Anterior cingulate cortex (tissue), 58 donors: ENCODE measurements around the gene WDR72.
A peak's percentile ranks its signal among the peaks of the same experiment; 100 is the strongest.
"Not testable (repeated sequence)": the region's sequence is repeated elsewhere in the genome, so short reads cannot be mapped to it uniquely, and the experiment has no call there.

Source experiments
- DNase-seq, 58 donors: peaks; one replicate each; lab custom pipeline; 2025; lab: John Stamatoyannopoulos, UW

Gene WDR72

GRCh38 chr15:53759411-53759931 is at the start of gene WDR72:
Gene WDR72, minus strand, starts transcription at chr15:53759663. Its CDS starts 26,514 bp downstream, at chr15:53733149.
- DNase-seq = no peak

DNA sequence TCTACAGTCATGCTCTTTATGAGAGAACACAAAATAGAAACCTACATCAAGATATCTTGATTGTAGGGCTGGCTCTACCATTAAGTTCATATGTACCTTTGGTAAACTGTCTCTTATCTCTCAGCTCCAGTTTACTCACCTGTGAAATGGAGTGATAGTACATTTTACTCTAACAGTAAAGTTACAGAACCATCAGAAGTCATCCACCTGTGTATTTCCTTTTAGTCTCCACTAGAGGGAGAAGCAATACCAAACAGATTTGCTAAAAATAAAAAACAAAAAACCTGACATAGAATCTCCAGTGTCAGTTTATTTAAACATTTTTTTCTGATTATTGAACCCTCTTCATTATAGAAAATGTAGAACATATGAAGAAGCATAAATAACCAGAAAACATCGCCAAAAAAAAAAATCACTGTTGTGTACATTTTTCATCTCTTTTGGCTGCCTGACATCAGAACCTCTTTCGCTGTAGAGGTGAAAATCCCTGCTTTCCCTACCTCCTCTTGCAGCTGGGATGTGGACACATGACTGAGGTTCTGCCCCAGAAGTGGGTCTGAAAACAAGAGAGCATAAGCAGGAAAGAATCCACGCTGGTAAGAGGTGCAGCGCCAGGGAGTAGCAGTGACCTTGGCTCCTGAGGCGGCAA is 48.7 kb upstream of the WDR72 start:
- DNase-seq = no peak

GRCh38 chr15:53807501-53807900 is 48.0 kb upstream of the WDR72 start:
- DNase-seq = no peak

DNA sequence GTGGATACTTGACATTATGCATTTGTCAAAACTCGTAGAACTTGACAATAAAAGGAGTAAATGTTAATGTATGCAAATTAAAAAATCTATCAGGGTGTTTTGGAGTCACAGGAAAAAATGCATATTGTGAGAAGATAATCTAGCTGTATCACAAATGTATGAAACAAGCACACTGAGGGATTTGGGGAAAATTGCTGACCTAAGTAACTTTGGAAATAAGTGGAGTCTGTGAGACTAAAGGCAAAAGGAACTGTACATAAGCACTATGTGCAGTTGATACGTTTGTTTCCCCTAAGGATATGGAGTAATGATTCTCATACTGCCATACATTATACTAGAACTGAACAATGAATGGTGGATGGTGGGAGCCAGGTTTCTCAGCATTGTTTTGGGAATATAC is 43.2 kb upstream of the WDR72 start:
- no peak for DNase-seq

- no peak for DNase-seq
These were observed 32.1 kb upstream of the WDR72 start for GRCh38 chr15:53791581-53791980.

DNA sequence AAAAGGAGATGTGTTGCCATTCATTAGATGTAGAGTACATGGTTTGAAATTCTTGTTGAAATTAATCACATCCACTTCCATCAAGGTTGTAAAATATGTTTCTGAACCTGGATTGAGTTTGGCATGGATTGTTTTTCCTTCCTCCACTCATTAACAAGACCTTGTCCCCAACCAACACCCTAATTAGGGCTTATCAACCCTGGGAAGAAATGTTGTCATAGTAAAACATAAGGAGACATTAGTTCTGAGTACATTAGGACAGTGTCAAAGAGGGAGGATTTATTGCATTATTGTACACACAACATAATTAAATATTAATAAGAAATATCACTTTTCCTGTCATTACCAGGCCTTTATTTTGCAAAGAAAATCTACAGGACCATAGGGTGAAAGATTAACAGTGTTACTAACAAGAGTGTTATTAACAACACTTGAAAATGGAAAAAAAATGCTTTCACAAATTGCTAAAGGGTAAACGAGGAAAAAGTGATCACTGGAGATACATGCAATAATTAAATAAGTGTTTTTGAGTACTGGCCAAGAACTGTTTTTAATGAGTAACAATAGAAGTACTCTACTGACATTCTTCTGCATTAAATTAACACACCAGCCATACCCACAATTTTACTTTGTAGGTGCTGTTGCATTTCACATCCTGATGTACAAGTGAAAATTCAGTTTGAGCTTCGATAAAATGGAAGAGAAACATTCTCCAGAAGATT is 30.4 kb upstream of the WDR72 start:
- no peak for DNase-seq

DNA sequence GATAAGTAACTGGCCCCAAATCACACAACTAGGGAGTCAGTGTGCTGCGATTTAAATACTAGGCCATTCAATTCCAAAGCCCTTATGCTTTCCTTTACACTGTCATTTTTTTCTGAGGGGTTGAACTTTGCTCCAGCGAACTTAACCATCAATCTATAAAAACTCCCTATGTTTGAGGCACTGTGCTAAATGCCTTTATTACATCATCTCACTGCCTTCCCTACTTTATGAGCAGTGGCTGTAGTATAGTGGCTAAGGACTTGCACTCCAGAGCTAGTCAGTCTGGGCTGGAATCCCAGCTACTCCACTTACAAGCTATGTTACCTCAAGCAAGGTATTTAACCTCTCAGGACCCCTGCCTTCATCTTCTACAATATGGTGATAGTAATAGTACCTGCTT is 26.9 kb upstream of the WDR72 start:
- no peak for DNase-seq

- DNase-seq = not testable (repeated sequence)
These were observed 25.8 kb upstream of the WDR72 start for GRCh38 chr15:53785241-53785640.

DNA sequence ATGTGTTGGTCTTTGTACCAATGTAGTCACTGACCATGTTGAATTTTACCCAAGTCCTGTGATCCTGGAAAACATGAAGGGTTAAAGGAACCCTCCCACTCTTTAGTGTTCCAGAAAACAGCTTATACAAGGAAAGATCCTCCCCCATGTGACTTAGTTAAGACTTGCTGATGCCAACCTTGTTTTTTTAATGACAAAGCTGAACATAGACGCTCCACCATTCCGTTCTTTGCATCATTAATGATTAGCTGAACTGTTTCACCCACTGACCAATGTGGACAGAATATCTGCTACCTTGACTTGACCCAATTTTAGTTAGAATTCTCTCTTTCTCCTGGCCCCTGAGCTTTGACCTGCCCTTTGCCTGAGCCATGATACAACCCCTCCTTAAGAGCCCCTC is 3.5 kb upstream of the WDR72 start:
- DNase-seq = no peak

DNA sequence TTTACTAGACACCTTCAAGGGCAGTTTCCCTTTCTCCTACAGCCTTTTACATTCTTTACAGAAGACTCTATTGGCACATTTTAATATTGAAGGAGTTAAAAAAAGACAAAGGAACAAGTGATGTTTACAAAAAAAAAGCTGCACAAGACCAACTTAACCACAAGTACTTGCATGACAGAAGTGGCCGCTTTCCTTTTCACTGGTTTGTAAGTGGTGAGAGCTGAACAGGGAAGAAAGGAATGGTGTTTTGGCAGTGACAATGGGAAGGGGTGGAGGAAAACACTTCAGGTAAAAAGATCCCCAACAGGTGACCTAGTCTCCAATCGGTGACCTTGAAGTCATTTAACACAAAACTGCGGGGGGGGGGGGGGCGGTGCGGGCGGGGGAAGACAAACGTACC is 1.1 kb downstream of the WDR72 start:
- no peak for DNase-seq

DNA sequence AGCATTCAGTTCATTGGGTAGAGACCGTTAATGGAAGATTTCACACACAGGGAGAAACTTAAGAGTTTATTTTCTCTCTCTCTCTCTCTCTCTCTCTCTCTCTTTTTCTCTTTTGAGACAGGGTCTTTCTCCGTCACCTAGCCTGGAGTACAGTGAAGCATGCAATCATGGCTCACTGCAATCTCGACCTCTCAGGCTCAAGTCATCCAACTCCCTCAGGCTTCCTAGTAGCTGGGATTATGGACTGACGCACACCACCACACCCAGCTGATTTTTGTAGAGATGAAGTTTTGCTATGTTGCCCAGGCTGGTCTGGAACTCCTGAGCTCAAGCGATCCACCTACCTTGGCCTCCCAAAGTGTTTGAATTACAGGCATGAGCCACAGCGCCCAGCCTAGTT is 1.6 kb downstream of the WDR72 start:
- DNase-seq = no peak

DNA sequence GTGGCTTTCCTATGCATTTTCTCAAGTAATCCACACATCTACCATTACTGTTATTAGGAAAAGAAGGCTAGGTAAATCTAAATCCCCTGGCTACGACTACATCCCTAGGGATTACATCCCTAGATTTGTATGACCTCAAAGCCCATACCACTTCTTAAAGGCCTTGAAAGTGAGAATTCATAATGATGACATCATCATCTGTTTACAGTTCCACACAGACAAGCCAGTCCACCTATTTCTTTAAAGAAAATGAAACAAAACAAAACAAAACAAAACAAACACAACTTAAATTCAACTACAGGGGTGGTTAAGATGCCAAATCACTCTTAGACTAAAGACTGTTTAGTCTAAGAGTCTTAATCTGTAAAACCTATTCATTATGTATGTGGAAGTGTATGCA is 5.7 kb downstream of the WDR72 start:
- DNase-seq = no peak

DNA sequence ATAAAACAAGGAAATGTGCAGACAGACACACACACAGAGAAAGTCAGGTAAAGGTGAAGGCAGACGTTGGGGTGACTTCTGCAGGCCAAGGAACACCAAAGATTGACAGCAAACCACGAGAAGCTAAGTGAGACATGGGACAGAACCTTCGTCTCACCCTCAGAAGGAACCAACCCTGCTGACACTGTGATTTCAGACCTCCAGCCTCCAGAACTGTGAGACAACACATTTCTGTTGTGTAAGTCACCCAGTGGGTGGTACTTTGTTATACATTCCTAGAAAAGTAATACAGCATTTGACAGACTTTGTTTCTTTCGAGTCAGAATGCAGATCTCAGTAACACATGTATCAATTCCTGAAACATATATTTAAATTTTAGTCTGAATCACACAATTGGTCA is 7.1 kb downstream of the WDR72 start:
- no peak for DNase-seq

GRCh38 chr15:53747501-53748068 is 11.9 kb downstream of the WDR72 start:
- DNase-seq = no peak

DNA sequence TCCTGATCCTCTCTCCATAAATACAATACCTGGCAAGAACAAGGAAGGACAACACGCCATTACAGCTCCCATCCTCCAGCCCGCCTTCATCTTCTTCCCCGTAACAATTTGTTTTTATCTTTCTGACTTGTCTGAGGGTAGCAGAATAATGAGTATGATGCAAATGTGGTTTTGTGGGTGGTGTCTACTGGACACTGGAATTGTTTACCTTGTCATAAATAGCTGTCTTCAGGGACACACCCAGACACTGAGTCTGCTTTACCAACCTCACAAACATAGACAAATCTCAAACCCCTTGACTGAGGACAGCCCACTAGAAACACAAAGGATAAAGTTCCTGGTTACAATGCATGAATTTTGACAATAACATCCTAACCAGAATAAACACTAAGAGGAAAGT is 13.4 kb downstream of the WDR72 start:
- DNase-seq = no peak

- DNase-seq = no peak
These were observed 19.8 kb downstream of the WDR72 start for GRCh38 chr15:53739651-53740050.

DNA sequence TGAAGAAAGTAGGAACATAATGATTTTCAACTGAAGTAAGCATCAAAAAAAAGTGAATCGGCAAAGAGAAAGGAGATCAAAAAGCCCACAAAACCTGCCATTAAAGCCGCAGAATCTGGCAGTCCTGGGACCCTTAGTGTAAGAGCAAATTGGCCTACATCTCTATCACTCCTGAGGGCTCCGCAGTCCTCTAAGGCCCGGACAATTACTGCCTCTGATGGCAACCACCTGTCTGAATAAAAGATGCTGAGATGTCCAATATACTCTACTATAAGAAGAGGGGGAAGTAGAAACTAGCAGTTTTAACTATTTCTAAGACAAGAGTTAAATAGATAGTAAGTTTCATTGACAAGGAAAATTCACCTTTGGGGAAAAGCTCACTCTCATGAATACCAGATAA is 20.3 kb downstream of the WDR72 start:
- DNase-seq = no peak

- no peak for DNase-seq
These were observed 38.0 kb downstream of the WDR72 start for GRCh38 chr15:53721334-53722087.

GRCh38 chr15:53716909-53717876 is 42.3 kb downstream of the WDR72 start:
- peak in 2 of 58 donors; percentile 23 to 47 for DNase-seq

- no peak for DNase-seq
These were observed 46.2 kb downstream of the WDR72 start for GRCh38 chr15:53713218-53713617.
